Measurements from ENCODE around the gene IGF2BP3.

DNA sequence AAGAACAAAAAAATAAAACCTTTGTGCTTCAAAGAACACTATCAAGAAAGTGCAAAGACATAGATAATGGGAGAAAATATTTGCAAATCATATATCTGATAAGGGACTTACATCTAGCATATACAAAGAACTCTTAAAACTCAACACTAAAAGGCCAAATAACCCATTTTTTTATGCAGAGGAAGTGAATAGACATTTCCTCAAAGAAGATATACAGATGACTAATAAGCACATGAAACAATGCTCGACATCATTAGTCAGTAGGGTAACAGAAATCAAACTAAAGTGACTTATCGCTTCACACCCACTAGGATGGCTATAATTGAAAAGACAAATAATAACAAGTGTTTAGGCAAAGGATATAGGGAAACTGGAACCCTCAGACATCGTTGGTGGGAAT lies 93.2 kb downstream of the IGF2BP3 start:
- TF ChIP-seq, protein P1, sequence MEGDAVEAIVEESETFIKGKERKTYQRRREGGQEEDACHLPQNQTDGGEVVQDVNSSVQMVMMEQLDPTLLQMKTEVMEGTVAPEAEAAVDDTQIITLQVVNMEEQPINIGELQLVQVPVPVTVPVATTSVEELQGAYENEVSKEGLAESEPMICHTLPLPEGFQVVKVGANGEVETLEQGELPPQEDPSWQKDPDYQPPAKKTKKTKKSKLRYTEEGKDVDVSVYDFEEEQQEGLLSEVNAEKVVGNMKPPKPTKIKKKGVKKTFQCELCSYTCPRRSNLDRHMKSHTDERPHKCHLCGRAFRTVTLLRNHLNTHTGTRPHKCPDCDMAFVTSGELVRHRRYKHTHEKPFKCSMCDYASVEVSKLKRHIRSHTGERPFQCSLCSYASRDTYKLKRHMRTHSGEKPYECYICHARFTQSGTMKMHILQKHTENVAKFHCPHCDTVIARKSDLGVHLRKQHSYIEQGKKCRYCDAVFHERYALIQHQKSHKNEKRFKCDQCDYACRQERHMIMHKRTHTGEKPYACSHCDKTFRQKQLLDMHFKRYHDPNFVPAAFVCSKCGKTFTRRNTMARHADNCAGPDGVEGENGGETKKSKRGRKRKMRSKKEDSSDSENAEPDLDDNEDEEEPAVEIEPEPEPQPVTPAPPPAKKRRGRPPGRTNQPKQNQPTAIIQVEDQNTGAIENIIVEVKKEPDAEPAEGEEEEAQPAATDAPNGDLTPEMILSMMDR (conservative IDR thresholded peaks at IDR 0.05; ENCODE audit: low read depth, low read length) = no peak
- no peak for TF ChIP-seq EZH2 (IDR thresholded peaks at IDR 0.05; ENCODE audit: borderline replicate concordance, low read depth, low read length, poor library complexity, severe bottlenecking)
